Dedifferentiated amniotic fluid mesenchymal stem cell (primary cell): ENCODE measurements around the gene PLEK.
A peak's percentile ranks its signal among the peaks of the same experiment; 100 is the strongest.
"Not testable (repeated sequence)": the region's sequence is repeated elsewhere in the genome, so short reads cannot be mapped to it uniquely, and the experiment has no call there.

ENCODE experiments used
- DNase-seq: peaks from one replicate; pipeline ENCODE4 v3.0.0-alpha.2; 2016; ENCODE audit errors: extremely low spot score

PLEK gene

DNA sequence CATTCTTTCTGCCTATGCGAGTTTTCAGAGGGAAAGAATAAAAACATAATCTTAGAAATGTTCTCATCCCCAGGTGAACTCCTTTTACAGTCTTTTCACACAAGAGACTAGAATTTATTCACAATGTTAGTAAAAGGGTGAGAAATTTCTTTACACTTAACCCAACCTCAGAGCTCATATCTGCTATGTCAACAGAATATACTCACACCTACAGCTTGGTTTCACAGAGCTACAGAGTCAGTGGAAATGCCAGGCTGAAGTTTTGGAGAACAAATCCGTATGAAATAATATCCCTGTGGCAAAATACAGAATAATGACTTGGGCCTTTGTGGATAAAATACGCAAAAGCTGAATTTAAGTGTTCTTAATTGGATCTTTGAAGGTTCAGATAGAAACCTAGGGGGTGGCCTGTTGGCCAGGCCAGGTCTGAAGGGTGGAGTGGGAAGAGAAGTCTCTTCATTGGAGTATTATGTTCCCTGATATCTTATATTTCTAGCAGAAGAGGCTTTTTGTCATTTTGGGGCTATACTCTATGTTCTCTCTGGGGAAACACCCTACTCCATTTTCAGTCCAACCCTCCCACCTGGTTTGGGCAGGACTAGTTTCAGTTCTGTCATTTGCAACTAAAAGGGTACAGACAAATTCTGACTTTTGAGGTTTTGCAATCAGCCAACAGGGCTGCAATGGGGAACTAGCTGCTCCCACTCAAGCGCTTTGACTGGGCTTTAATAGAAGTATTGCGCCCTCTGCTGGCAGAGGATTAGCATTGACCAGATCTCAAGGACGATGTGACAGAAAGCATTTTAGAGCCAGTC lies 76.3 kb downstream of the PLEK start:
- DNase-seq = peak; percentile 91

DNA sequence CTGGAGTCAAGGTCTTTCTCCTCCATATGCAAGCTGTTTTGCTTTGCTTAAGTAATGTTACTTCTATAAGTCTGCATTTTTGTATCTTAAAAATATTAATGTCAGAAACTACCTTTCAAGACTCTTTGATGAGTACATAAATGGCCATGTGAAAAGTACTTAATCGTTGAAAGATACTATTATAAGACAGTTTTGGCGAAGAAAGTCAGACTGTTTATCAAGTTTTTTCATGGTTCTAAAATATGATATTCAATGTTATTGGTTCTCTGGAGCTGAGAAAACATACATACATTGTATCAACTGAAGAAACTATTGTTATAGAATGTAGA lies 76.9 kb downstream of the PLEK start:
- no peak for DNase-seq

DNA sequence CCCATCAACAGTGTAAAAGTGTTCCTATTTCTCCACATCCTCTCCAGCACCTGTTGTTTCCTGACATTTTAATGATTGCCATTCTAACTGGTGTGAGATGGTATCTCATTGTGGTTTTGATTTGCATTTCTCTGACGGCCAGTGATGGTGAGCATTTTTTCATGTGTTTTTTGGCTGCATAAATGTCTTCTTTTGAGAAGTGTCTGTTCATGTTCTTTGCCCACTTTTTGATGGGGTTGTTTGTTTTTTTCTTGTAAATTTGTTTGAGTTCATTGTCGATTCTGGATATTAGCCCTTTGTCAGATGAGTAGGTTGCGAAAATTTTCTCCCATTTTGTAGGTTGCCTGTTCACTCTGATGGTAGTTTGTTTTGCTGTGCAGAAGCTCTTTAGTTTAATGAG lies 81.3 kb downstream of the PLEK start:
- DNase-seq = not testable (repeated sequence)
